Measurements from ENCODE around the gene PNMA8B.
"Not testable (repeated sequence)": the region's sequence is repeated elsewhere in the genome, so short reads cannot be mapped to it uniquely, and the experiment has no call there.

PNMA8B gene, protein sequence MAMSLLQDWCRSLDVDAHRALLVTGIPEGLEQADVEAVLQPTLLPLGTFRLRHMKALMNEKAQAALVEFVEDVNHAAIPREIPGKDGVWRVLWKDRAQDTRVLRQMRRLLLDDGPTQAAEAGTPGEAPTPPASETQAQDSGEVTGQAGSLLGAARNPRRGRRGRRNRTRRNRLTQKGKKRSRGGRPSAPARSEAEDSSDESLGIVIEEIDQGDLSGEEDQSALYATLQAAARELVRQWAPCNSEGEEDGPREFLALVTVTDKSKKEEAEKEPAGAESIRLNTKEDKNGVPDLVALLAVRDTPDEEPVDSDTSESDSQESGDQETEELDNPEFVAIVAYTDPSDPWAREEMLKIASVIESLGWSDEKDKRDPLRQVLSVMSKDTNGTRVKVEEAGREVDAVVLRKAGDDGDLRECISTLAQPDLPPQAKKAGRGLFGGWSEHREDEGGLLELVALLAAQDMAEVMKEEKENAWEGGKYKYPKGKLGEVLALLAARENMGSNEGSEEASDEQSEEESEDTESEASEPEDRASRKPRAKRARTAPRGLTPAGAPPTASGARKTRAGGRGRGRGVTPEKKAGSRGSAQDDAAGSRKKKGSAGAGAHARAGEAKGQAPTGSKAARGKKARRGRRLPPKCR

DNA sequence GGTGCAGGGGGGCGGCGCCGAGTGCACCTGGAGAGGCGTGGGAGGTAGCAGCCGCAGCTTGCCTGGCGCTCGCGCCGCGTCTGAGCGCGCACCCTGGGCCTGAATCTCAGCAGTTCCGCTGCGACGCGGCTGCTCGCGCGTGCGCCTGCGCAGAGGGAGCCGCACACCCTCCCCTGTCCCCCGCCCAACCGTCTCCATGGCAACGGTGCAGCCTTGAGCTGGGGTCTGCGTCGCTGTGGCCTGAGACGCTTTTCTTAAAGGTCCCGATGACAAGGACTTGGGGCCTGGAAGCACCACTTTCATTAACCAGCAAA, at the start of gene PNMA8B:
Gene PNMA8B, minus strand, starts transcription at position 82 of the 314 bp plus-strand sequence. CDS start 402 bp downstream, outside the sequence.
- no peak for DNase-seq (ENCODE audit: low read depth)

DNA sequence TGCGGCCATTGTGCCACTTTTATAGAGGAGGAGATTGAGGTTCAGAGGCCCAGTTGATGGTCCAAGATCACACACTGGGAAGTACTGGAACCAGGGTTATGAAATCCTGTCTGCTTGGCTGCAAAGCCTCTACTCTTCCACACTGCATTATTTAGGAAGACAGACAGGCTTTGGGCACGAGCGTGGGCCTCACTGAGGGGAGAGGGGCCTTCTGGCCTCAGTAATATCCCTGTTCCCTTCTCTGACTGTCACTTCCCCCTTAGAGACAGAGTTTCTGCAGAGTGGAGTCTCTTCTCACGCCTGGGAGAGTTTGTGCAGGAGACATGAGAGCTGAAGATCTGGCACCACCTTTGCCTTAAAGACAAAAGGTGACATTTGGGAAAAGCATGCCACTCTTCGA, 49.0 kb upstream of the PNMA8B start:
- no peak for DNase-seq (ENCODE audit: low read depth)

DNA sequence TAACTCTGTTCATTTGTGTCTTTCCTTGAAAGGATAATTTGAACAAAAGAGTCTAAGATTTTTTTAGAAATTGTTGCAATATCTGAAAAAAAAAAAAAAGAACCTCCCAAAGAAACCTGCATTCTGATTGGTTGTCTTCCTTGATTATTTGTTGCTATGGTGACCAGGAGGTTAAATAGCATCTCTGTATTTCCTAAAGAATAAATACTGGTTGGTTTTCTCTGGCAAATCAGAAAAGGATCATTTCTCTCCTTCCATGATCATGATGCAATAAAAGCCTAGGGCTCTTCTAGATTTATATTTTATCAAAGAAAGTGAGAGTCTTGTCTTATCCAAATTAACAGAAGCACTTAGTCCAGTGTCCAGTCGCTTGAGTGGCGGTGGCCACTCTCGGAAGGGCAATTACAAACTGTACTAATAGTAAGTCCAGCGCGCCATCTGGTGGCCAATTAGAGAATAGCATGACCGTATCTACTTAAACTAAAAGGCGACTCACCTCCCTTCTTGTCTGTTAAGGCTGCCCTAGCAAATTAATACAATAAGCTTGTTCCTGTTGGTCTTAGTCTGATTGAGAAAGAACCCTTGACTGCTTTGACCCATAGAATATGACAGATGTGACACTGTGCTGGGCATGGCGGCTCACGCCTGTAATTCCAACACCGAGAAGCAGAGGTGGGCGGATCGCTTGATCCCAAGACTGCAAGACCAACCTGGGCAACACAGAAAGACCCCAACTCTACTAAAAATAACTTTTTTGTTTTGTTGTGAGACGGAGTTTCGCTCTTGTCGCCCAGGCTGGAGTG, 47.0 kb upstream of the PNMA8B start:
- DNase-seq (ENCODE audit: low read depth): peak; percentile 66

DNA sequence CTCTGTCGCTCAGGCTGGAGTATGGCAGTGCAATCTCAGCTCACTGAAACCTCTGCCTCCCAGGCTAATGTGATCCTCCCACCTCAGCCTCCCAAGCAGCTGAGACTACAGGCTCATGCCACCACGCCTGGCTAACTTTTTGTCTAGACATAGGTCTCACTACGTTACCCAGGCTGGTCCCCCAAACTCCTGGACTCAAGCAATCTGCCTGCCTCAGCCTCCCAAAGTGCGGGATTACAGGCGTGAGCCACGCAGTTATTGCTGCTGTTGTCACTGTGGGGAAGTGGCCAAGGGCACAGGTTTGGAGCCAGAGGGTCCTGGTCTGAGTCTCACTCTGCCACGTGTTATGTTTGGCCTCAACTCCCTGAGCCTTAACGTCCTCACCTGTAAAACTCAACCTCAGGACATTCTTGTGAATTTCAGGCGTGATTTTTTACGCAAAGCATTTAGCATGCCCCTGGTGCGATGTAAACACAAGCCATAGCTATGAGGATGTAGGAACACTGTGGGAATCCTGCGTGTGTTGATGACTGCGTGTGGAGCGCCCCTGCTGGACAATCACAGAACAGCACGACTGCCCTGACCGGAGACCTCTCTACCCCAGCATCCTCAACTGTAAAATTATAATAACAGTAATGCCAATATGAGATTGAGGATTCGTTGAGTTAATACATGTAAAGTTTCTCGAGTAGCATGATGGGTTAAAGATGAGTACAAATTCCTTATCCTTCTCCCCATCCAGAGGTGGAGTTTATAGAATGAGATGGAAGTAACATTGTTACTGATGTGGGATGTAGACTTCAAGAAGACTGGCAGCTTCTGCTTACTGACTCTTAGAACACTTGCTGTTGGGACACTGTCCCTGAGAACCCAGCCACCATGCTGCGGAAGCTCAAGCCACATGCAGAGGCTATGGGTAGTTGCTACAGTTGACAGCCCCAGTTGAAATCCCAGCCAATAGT, 41.8 kb upstream of the PNMA8B start:
- DNase-seq (ENCODE audit: low read depth): no peak

DNA sequence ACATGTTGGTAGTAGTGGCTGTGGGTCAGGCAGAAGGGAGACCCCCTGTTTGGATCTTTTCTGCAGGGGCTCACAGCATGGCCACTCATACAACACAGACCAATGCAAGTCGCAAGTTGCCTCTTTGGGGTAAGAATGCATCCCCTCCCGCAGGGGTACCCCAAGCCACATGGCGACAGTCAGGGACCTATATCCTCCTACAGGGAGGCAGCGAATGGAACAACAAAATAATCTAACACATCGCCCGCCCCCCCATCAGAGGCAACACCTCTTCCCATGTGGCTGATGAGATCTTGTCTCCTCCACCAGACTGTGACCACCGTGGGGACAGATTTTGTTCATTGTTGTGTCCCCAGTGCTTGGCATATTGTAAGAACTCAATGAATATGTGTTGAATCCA, 40.7 kb upstream of the PNMA8B start:
- DNase-seq (ENCODE audit: low read depth): no peak

DNA sequence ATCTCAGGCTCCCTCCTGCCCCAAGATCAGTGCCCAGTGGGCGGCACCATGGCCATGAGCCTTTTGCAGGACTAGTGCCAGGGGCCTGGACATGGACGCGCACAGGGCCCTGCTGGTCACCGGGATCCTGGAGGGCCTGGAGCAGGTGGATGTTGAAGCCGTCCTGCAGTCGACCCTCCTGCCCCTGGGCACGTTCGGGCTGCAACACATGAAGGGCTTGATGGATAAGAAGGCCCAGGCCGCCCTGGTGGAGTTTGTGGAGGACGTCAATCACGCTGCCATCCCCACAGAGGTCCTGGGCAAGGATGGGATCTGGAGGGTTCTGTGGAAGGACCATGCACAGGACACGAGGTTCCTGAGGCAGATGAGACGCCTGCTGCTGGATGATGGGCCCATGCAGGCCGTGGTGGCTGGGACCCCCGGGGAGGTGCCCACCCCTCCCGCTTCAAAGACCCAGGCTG, 38.0 kb upstream of the PNMA8B start:
- DNase-seq (ENCODE audit: low read depth): no peak

DNA sequence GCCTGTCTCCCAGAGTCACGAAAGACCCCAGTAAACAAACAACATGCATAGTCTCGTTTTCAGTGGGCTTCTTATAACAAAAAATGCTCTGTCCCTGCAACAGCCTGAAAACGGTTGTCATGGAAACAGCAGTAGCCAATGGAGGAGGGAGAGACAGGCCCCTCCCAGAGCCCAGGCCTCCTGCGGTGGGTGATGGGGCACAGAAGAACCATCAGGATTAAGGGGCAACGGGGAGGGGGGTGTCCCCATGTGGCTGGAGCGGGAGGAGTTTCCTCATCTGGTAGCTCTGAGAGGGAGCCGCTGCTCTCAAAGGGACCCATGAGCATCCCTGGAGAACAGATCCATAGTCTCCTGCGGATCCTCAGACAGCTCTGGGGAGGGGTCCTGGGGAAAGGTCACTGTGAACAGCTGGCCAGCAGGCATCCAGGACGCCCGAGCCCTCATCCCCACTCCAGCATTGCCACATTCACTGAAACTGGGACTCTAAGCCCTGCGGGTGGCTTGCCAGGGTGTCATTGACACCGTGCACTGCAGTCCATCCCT, 37.5 kb upstream of the PNMA8B start:
- no peak for DNase-seq (ENCODE audit: low read depth)

DNA sequence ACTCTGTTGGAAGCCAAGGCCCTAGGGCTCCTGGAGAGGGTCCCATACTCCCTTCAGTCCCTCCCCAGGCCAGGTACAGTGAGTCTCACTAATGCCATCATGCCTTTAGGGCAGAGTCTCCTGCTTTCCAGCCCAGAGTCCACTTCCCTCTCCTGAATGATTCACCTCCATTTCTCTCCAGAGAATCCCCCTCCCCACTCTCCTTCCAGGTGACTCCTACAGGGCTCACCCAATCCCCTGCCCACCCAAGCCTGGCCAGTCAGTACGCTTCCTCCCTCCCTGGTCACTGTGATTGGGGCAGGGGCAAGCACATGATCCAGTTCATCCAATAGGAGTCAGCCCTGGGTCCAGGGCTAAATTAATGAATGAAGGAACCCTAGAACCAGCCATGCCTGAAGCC, 35.0 kb upstream of the PNMA8B start:
- DNase-seq (ENCODE audit: low read depth): no peak

DNA sequence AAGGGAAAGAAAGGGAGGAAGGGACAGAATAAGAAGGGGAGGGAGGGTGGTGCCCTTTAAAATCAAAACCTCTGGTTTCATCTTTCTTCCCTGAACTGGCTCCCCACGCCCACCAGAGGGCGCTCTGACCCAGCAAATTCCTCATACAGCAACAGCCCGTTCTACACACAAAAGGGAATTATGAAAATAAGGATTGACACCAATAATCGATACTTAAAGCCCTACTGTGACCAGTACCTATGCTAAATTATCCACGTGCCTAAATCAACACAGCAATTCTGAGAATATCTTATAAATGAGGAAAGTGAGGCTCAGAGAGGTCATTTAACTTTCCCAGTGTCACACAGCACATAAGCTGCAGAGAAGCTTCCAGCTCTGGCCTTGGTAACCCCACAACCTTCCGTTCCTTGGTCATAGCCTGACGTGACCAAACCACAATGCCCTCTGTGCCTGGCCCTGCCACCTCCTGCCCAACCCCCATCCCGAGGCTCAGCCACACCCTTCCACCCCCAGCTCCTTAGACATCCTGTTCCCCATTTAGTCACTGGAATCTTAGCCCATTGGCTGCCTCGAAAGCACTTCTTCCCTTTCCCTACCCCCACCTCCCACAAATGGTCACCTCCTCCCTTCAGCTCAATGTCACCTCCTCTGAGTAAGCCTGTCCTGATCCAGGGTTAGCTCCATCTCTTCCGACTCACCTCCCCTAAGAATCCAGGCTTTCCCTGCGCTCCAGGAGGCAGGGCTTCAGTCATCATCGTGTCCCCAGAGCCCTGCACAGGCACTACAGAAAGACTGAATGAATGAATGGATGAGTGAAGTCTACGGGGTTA, 34.2 kb upstream of the PNMA8B start:
- peak; percentile 35 for DNase-seq (ENCODE audit: low read depth)

DNA sequence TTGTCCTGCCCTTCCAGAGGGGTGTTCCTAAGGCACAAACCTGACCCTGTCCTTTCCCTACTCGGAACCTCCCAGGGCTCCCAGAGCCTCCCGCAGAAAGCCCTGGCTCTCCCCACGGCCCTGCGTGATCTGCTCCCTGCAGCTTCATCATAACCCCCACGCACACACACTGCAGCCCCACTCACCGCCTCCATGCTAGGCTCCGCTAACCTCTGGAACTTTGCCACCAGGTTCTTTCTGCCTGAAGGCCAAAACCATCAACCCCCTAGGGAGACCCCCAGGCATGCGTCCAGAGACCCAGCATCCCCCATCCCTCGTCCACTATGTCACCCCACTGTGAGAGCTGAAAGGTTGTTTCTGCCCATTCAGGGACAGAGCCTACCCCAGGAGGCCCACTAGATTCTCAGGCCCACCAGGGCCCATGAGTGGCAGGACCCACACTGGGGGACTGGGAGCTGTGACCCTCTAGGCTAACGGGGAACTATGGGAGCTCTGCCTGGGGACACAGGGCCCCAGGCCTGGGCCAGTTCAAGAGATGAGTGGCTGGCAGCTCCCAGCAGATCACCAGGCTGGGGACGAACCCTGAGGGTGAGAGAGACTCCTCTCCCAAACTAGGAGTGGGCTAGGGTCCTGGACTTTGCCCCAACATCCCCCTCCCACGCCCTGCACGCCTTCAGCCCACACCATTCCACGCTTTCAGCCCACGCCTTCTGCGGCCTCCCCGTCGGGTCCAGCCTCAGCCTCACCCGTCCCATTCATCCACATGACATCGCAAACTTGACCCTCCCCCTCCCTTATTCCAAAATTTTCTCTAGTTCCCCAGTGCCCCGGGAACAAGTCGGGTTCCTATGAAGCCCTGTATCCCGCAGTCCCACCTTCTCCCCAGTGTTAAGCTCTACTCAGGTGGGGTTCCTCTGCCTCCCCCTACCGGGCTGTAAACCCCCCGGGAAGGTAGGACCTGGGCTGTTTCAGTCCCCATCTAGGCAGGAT, 33.2 kb upstream of the PNMA8B start:
- no peak for DNase-seq (ENCODE audit: low read depth)

DNA sequence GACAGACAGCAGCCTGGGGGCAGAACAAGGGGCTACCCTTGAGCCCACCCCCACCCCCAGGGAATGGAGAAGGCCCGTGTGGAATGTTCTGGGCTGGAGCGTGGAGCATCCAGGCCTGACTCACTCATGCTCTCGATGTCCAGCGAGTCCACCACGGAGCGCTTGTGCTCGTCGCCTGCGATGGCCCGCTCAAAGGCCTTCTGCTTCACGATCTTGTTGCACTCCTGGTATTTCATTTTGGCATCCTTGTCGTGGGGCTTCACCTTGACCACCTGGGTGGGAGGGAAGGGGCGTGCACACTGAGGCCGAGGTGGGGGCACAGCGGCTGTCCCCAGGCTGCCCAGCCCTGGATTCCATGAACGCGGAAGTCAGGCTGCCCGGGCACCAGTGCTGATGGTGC, 31.1 kb upstream of the PNMA8B start:
- DNase-seq (ENCODE audit: low read depth): not testable (repeated sequence)

DNA sequence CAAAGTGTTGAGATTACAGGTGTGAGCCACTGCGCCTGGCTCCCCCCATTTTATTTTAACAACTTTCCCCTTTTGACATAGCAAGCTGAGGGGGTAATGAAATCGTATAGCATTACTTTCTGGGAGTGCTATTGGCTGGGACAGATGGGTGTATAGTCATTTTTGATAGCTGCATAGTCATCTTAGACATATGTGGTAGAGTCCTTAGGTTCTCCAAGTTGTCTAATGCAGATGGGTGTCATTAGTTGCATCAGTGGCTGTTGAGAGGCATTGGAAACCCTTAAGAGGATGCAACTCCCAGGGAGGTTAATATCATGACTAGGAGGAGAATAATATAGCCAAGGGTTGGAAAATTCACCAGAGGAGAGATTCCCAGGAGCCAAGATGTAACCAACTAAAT, 28.6 kb upstream of the PNMA8B start:
- no peak for DNase-seq (ENCODE audit: low read depth)

DNA sequence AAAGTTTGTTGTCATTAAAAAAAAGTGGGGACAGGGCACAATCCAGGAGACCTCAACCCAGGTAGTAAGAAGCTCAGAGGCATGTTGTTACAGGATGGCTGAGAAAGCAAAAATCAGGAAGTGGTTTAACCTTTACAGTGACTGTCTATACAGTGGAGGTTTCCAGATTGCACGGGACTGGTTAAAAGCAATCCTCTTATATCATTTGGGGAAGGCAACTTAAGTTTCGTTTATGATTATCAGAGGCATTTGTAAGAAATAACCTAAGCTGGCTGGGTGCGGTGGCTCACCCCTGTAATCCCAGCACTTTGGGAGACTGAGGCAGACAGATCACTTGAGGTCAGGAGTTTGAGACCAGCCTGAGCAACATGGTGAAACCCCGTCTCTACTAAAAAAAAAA, 27.3 kb upstream of the PNMA8B start:
- DNase-seq (ENCODE audit: low read depth): not testable (repeated sequence)

DNA sequence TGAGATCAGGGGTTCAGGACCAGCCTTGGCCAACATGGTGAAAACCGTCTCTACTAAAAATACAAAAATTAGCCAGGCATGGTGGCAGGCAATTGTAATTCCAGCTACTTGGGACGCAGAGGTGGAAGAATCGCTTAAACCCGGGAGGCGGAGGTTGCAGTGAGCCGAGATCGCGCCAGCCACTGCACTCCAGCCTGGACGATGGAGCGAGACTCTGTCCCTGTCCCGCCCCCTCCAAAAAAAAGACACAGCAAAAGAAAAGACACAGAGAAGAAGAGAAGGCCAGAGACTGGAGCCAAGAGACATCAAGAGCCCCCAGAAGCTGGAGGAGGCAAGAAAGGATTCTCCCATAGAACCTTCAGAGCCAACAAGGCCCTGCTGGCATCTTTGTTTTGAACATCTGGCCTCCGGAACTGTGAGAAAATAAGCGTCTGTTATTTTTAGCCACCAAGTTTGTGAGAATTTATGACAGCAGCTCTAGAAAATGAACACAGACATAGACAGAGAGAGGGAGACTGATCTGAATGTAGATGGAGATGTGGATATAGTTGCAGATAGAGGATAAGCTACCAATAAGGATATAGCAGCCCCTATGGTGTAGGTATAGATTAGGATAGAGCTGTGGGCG, 25.7 kb upstream of the PNMA8B start:
- DNase-seq (ENCODE audit: low read depth): no peak

DNA sequence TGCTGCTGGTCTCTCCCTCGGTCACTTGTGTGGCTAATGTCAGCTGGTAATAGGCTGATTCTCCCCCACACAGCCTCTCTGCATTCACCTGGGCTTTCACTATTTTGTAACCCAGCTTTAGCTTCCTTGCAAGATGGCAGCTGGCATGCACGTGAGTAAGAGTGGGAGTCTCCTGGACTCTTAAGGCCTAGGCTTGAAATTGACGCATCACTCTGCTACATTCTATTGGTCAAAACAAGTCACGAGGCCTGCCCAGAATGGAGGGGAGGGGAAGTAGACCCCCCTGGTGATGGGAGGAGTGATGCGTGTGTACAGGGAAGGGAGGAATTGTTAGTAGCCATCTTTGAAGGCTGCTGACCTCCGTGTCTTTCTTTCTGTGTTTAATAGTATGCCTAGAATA, 24.9 kb upstream of the PNMA8B start:
- DNase-seq (ENCODE audit: low read depth): no peak

DNA sequence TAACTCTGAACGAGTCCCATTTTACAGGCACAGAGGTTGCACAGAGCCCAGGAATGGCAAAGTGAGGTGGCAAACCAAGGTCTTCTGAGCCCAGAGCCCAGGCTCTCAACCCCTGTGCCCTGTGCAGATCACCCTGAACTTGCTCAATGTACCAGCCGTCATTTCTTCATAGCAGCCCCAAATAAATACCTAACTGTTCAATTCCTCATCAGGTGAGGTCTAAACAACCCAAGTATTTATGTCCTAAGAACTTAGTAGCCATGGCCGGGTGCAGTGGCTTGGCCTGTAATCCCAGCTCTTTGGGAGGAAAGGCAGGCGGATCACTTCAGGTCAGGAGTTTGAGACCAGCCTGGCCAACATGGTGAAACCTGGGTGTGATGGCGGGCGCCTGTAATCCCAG, 21.8 kb upstream of the PNMA8B start:
- no peak for DNase-seq (ENCODE audit: low read depth)

DNA sequence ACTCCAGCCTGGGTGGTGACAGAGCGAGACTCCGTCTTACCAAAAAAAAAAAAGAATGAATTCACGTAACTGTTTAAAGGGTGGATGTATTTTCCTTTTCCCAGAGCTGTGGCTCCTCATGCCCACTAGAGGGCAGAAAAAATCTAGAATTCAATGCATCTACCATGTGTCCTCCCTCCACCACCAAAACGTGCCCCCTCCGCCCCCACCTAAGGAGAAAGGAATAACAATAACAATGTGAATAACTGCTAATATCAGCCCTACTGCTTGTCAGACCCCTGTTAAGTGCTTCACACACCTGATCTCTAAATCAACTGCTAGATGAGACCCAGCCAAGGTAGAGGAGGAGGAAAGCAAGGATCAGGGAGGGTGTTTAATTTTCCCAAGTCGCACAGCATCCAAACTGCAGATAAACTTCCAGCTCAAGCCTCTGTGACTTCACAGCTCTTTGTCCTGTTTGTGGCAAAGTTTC, 20.2 kb upstream of the PNMA8B start:
- no peak for DNase-seq (ENCODE audit: low read depth)

DNA sequence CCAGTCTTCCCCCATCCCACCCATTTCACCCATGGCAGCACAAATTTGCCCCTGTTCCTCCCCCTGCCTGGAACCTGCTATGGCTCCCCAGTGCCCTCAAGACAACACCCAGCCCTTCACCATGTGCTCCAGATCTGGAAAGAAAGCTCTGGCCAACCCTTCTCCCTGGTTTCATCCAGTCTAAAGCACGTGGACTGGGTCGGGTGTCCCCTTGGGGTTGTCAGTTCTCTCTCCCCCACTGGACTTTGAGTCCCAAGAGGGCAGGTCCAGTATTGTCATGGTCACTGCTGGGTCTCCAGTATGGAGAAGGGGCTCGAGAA, 19.6 kb upstream of the PNMA8B start:
- DNase-seq (ENCODE audit: low read depth): no peak
